PC-9 (cell line): ENCODE data around the gene CCT6A. TPM values are rescaled to one million over a fixed set of nuclear protein-coding genes. Genes with fewer than 3 reads are reported as not detected.

Source experiments
- BruUV-seq: library from RNA; stranded (reverse); fragments of 400-500 nt; replicated peaks from 2 replicates; lab custom pipeline; 2021; lab: Mats Ljungman, UMichigan
- CTCF ChIA-PET: fragments of 300-600 bp; sonication (Branson Sonifier 250); formaldehyde crosslinking; loops from one replicate; lab custom pipeline; 2022; ENCODE audit warnings: antibody characterized with exemption; lab: Charles Lee
- POLR2A ChIA-PET: fragments of 300-600 bp; sonication (Branson Sonifier 250); formaldehyde crosslinking; loops from one replicate; lab custom pipeline; 2022; ENCODE audit warnings: antibody characterized with exemption; ENCODE audit not compliant: unreplicated experiment; lab: Charles Lee
- DNase-seq, 2 experiments: peaks; one replicate each; pipeline versions ENCODE4 v3.0.0 to v3.0.0-alpha.2; 2015 to 2022; ENCODE audit warnings: mixed read lengths in 1 of 2
- H2AFZ ChIP-seq: fragments of 200-600 bp; sonication (generic); 2 replicates; pipeline ENCODE4 v1.8.1; 2017; ENCODE audit warnings: antibody characterized with exemption
- H3F3A ChIP-seq: fragments of 200-600 bp; sonication (generic); 2 replicates; pipeline ENCODE4 v1.8.1; 2017; ENCODE audit warnings: antibody characterized with exemption, mild to moderate bottlenecking, low read depth; ENCODE audit not compliant: insufficient read depth
- H3K27ac ChIP-seq: fragments of 200-600 bp; sonication (generic); 2 replicates; pipeline ENCODE4 v1.6.1; 2016; ENCODE audit warnings: mixed run types
- H3K27me3 ChIP-seq: fragments of 200-600 bp; sonication (generic); 2 replicates; pipeline ENCODE4 v1.6.1; 2016; ENCODE audit warnings: low read depth, mixed run types; ENCODE audit not compliant: insufficient read depth
- H3K36me3 ChIP-seq: fragments of 200-600 bp; sonication (generic); 2 replicates; pipeline ENCODE4 v1.6.1; 2016; ENCODE audit warnings: low read depth, mixed run types
- H3K4me1 ChIP-seq: fragments of 200-600 bp; sonication (generic); replicated peaks from 2 replicates; pipeline ENCODE4 v1.6.1; 2016; ENCODE audit warnings: mixed run types; ENCODE audit not compliant: insufficient read depth
- H3K4me2 ChIP-seq: fragments of 200-600 bp; sonication (generic); 2 replicates; pipeline ENCODE4 v1.6.1; 2017; ENCODE audit warnings: mixed run types
- H3K4me3 ChIP-seq: fragments of 200-600 bp; sonication (generic); 2 replicates; pipeline ENCODE4 v1.6.1; 2016; ENCODE audit warnings: mixed run types
- H3K79me2 ChIP-seq: fragments of 200-600 bp; sonication (generic); 2 replicates; pipeline ENCODE4 v1.6.1; 2017; ENCODE audit warnings: low read depth, mixed run types
- H3K9me2 ChIP-seq: fragments of 200-600 bp; sonication (generic); 2 replicates; pipeline ENCODE4 v1.8.1; 2017; ENCODE audit warnings: mild to moderate bottlenecking; ENCODE audit not compliant: insufficient read depth
- H3K9me3 ChIP-seq: fragments of 200-600 bp; sonication (generic); 2 replicates; pipeline ENCODE4 v1.8.1; 2016; ENCODE audit warnings: low read depth; ENCODE audit not compliant: insufficient read depth
- H4K20me1 ChIP-seq: fragments of 200-600 bp; sonication (generic); 2 replicates; pipeline ENCODE4 v1.8.1; 2017; ENCODE audit not compliant: insufficient read depth
- CTCF ChIP-seq: fragments of 200-600 bp; sonication (generic); conservative IDR thresholded peaks from 2 replicates; pipeline ENCODE4 v1.6.1; 2017; ENCODE audit warnings: mixed run types, antibody characterized with exemption, mild to moderate bottlenecking, moderate library complexity
- EZH2 ChIP-seq: fragments of 200-600 bp; sonication (generic); IDR thresholded peaks from 2 replicates; pipeline ENCODE4 v1.8.0; 2017; ENCODE audit warnings: antibody characterized with exemption, low read depth
- intact Hi-C: fragments of 100-400 bp; cut with micrococcal nuclease; formaldehyde crosslinking; loops from one replicate; pipeline ENCODE4 v1.10.0; 2022; ENCODE audit not compliant: unreplicated experiment
- total RNA-seq: library from RNA; stranded (reverse); gene quantifications from 2 replicates; pipeline ENCODE4 v1.2.3, GENCODE V29; 2021

The CCT6A gene
- total RNA-seq, 1 experiment from 2014 or later: 323 TPM

- ChIA-PET POLR2A (no interaction called here), CTCF (no interaction called here)
- Histone ChIP-seq H3K4me2 (no peak overlapping the region), H2AFZ (no peak overlapping the region), H3K9me3 (no peaks in the 10 kb centered on the region), H3K36me3 (peaks cover 58% of the 10 kb centered on the region), H3K79me2 (0 out of 2 replicates have a peak, but pooled peaks cover 4% of the 10 kb centered on the region), H3K4me3 (no peak overlapping the region), H3K9me2 (no peaks in the 10 kb centered on the region), H3K27ac (no peak overlapping the region), H3F3A (peaks cover 3% of the 10 kb centered on the region; the same call in 1 of the 2 replicates), H3K4me1 (no peaks in the 10 kb centered on the region), H4K20me1 (peaks cover 35% of the 10 kb centered on the region), H3K27me3 (no peaks in the 10 kb centered on the region)
- no TSS peak for BruUV-seq
- no peak for TF ChIP-seq EZH2
- no peak for TF ChIP-seq CTCF
- intact Hi-C loops: no loop called here
- DNase-seq: no peak
Observed at GRCh38 chr7:56023500-56023899, 28.1 kb upstream of the CCT6A start.

- TF ChIP-seq CTCF (no peak), EZH2 (no peak)
- Histone ChIP-seq H4K20me1 (peaks cover 40% of the 10 kb centered on the region), H3K4me3 (no peak overlapping the region), H3K4me1 (no peaks in the 10 kb centered on the region), H3K4me2 (no peak overlapping the region), H3K79me2 (peaks cover 11% of the 10 kb centered on the region; the same call in 1 of the 2 replicates), H3K27me3 (no peaks in the 10 kb centered on the region), H3K9me3 (no peaks in the 10 kb centered on the region), H3F3A (peaks cover 15% of the 10 kb centered on the region; the same call in 1 of the 2 replicates), H2AFZ (no peak overlapping the region), H3K27ac (no peak overlapping the region), H3K9me2 (no peaks in the 10 kb centered on the region), H3K36me3 (peaks cover 56% of the 10 kb centered on the region)
- POLR2A ChIA-PET: interaction anchor here (0.7 kb wide), 1 partner anchor 221 kb away, joined by 7 read pairs; no protein-coding TSS in a partner anchor
- CTCF ChIA-PET: interaction anchor here (0.6 kb wide), 1 partner anchor 39 kb away, joined by 3 read pairs; no protein-coding TSS in a partner anchor
- no TSS peak for BruUV-seq
- intact Hi-C loops: no loop called here
- no peak for DNase-seq
Observed at GRCh38 chr7:56026538-56026937, 25.0 kb upstream of the CCT6A start.

GRCh38 chr7:56028942-56029630 is 22.5 kb upstream of the CCT6A start:
- peaks cover 27% of the 10 kb centered on the region for H3K79me2 ChIP-seq
- peaks cover 52% of the 10 kb centered on the region for H3K36me3 ChIP-seq
- ChIA-PET POLR2A (interaction anchor here (0.6 kb wide), 1 partner anchor 21 kb away, joined by 4 read pairs; no protein-coding TSS in a partner anchor), CTCF (no interaction called here)
- H3K4me1 ChIP-seq: peaks cover 5% of the 10 kb centered on the region
- intact Hi-C loops: no loop called here
- no peaks in the 10 kb centered on the region for H3K9me3 ChIP-seq
- no peak overlapping the region for H3K4me2 ChIP-seq
- TSS peak; percentile 4 for BruUV-seq
- peaks cover 22% of the 10 kb centered on the region for H3F3A ChIP-seq
- H3K9me2 ChIP-seq: no peaks in the 10 kb centered on the region
- H3K27ac ChIP-seq: 0 out of 2 replicates have a peak overlapping the region, but pooled peaks have one; percentile 10
- H3K27me3 ChIP-seq: no peaks in the 10 kb centered on the region
- DNase-seq: peak in 1 of 2 experiments; percentile 71
- TF ChIP-seq EZH2 (no peak), CTCF (no peak)
- H3K4me3 ChIP-seq: no peak overlapping the region
- H2AFZ ChIP-seq: no peak overlapping the region
- H4K20me1 ChIP-seq: peaks cover 22% of the 10 kb centered on the region
